Right lobe of liver (tissue), 4 donors: ENCODE data around the gene PFN1.

Source experiments
- CTCF ChIP-seq, 4 donors: fragments of 200-600 bp in 3 of 4; fragments of 450-650 bp in 1 of 4; IDR thresholded peaks; one replicate each; pipeline versions ENCODE4 v1.5.1 to v1.8.0; 2016 to 2022; ENCODE audit warnings: antibody characterized with exemption in 4 of 4, mild to moderate bottlenecking in 2 of 4
- POLR2A ChIP-seq: fragments of 450-650 bp; IDR thresholded peaks from one replicate; pipeline ENCODE4 v1.6.1; 2017; ENCODE audit warnings: antibody characterized with exemption, mild to moderate bottlenecking
- donor health status: DM: no; HTN: no; CAD: no.
- donor health status: DM: no; HTN: no; CAD: no.
- donor health status: DM: no; HTN: yes; CAD: no.

GRCh38 chr17:4897785-4898184 is 50.5 kb downstream of the PFN1 start:
- no peak for TF ChIP-seq CTCF (IDR thresholded peaks at IDR 0.05)
- no peak for TF ChIP-seq POLR2A
